Loucy (cell line): ENCODE results near the gene DOP1A.

Source experiments
- EZH2phosphoT487 ChIP-seq: fragments of 200-600 bp; IDR thresholded peaks from 2 replicates; pipeline ENCODE4 v1.6.1; 2018; ENCODE audit warnings: antibody characterized with exemption, mild to moderate bottlenecking, moderate library complexity, borderline replicate concordance
- TF ChIP-seq, protein P1 (sequence below): fragments of 200-600 bp; sonication (generic); conservative IDR thresholded peaks from 2 replicates; pipeline ENCODE4 v1.5.1; 2014; ENCODE audit warnings: mild to moderate bottlenecking, antibody characterized with exemption, low read length

DNA sequence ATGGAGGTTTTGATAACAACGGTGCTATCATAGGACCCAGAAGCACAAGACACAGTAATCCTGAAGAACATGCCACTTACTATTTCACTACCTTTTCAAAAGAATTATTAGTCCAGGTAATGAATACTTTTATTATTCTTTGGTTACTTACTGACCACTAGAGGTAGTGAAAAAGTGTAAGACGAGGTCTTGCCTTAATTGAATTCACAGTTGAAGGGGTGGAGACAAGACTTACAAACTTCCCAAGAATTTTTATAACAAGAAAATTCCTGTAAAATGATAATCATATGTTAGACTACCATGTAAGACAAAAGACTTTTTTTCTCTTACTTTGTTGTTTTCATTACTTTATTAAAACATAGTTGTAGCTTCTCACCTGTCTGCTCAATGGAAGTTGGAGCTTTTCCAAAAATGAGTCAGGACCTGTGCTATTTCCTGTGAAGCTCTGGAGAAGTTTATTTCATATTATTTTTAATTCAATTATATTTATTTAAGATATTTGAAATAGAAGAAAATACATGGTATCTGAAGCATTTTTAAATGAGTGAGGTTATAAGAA lies 52.4 kb downstream of the DOP1A start:
- TF ChIP-seq, protein P1, sequence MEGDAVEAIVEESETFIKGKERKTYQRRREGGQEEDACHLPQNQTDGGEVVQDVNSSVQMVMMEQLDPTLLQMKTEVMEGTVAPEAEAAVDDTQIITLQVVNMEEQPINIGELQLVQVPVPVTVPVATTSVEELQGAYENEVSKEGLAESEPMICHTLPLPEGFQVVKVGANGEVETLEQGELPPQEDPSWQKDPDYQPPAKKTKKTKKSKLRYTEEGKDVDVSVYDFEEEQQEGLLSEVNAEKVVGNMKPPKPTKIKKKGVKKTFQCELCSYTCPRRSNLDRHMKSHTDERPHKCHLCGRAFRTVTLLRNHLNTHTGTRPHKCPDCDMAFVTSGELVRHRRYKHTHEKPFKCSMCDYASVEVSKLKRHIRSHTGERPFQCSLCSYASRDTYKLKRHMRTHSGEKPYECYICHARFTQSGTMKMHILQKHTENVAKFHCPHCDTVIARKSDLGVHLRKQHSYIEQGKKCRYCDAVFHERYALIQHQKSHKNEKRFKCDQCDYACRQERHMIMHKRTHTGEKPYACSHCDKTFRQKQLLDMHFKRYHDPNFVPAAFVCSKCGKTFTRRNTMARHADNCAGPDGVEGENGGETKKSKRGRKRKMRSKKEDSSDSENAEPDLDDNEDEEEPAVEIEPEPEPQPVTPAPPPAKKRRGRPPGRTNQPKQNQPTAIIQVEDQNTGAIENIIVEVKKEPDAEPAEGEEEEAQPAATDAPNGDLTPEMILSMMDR, result no peak
- TF ChIP-seq EZH2phosphoT487, result no peak
